ENCODE results near the gene TMEM81. TPM values are rescaled to one million over a fixed set of nuclear protein-coding genes. Genes with fewer than 3 reads are reported as not detected.
A peak's percentile ranks its signal among the peaks of the same experiment; 100 is the strongest.

The TMEM81 gene
- total RNA-seq, 4 donors from 2014 or later, result 0.44 to 3.6 (median 2.3) TPM; not detected in 1

- peaks cover 0 to 12% (median 0%) of the 10 kb centered on the region in 3 donors for H3K36me3 ChIP-seq
- no peak for TF ChIP-seq POLR2A (IDR thresholded peaks at IDR 0.05)
- TF ChIP-seq CTCF (IDR thresholded peaks at IDR 0.05), result no peak
- no peak for TF ChIP-seq EP300 (IDR thresholded peaks at IDR 0.05)
- no peak overlapping the region for H3K4me3 ChIP-seq
- no peak for DNase-seq (ENCODE audit: low spot score in 2 of 2)
- peak overlapping the region in 2 of 4 donors; percentile 21 to 42 for H3K27ac ChIP-seq
- no peaks in the 10 kb centered on the region for H3K9me3 ChIP-seq
- H3K4me1 ChIP-seq, result peaks cover 0 to 11% (median 6%) of the 10 kb centered on the region in 4 donors
- H3K27me3 ChIP-seq, result no peaks in the 10 kb centered on the region
- 96 to 97% methylated on average over 7 to 8 of the region's 8 CpGs for WGBS, 2 donors
These were observed 21.9 kb downstream of the TMEM81 start for GRCh38 chr1:205062319-205062718.

GRCh38 chr1:205061665-205062069 lies 22.6 kb downstream of the TMEM81 start:
- WGBS, 2 donors, result 35 to 42% methylated on average over 12 to 13 of the region's 13 CpGs
- TF ChIP-seq POLR2A (IDR thresholded peaks at IDR 0.05) (no peak), CTCF (IDR thresholded peaks at IDR 0.05) (peak; percentile 80 to 96 (median 87)), EP300 (IDR thresholded peaks at IDR 0.05) (no peak)
- Histone ChIP-seq H3K27me3 (no peaks in the 10 kb centered on the region), H3K4me1 (peaks cover 0 to 11% (median 6%) of the 10 kb centered on the region in 4 donors), H3K9me3 (no peaks in the 10 kb centered on the region), H3K36me3 (peaks cover 0 to 12% (median 0%) of the 10 kb centered on the region in 3 donors), H3K27ac (peak overlapping the region in 2 of 4 donors; percentile 21 to 64), H3K4me3 (no peak overlapping the region)
- DNase-seq (ENCODE audit: low spot score in 2 of 2), result peak; percentile 69 to 87

- H3K27me3 ChIP-seq, result no peaks in the 10 kb centered on the region
- DNase-seq (ENCODE audit: low spot score in 2 of 2), result no peak
- TF ChIP-seq POLR2A (IDR thresholded peaks at IDR 0.05) (no peak), CTCF (IDR thresholded peaks at IDR 0.05) (no peak), EP300 (IDR thresholded peaks at IDR 0.05) (no peak)
- H3K27ac ChIP-seq, result peak overlapping the region in 2 of 4 donors; percentile 21 to 64
- peaks cover 0 to 12% (median 0%) of the 10 kb centered on the region in 3 donors for H3K36me3 ChIP-seq
- 70% methylated on average over 8 to 13 of the region's 14 CpGs for WGBS, 2 donors
- H3K4me3 ChIP-seq, result no peak overlapping the region
- peaks cover 0 to 11% (median 6%) of the 10 kb centered on the region in 4 donors for H3K4me1 ChIP-seq
- no peaks in the 10 kb centered on the region for H3K9me3 ChIP-seq
These were observed 23.0 kb downstream of the TMEM81 start for GRCh38 chr1:205061227-205061626.

GRCh38 chr1:205060746-205061145 lies 23.5 kb downstream of the TMEM81 start:
- WGBS, 2 donors, result 80 to 85% methylated on average over 10 of the region's 10 CpGs
- Histone ChIP-seq H3K9me3 (no peaks in the 10 kb centered on the region), H3K36me3 (peaks cover 0 to 12% (median 0%) of the 10 kb centered on the region in 3 donors), H3K4me3 (no peak overlapping the region), H3K27me3 (no peaks in the 10 kb centered on the region), H3K27ac (peak overlapping the region in 2 of 4 donors; percentile 21 to 64), H3K4me1 (peaks cover 0 to 11% (median 6%) of the 10 kb centered on the region in 4 donors)
- no peak for TF ChIP-seq EP300 (IDR thresholded peaks at IDR 0.05)
- no peak for TF ChIP-seq CTCF (IDR thresholded peaks at IDR 0.05)
- TF ChIP-seq POLR2A (IDR thresholded peaks at IDR 0.05), result no peak
- no peak for DNase-seq (ENCODE audit: low spot score in 2 of 2)

GRCh38 chr1:205059660-205060059 lies 24.6 kb downstream of the TMEM81 start:
- TF ChIP-seq EP300 (IDR thresholded peaks at IDR 0.05) (no peak), CTCF (IDR thresholded peaks at IDR 0.05) (no peak), POLR2A (IDR thresholded peaks at IDR 0.05) (no peak)
- no peaks in the 10 kb centered on the region for H3K9me3 ChIP-seq

More at GRCh38 chr1:205059660-205060059, 24.6 kb downstream of the TMEM81 start:
- H3K4me3 ChIP-seq, result no peak overlapping the region
- no peaks in the 10 kb centered on the region for H3K27me3 ChIP-seq
- no peak for DNase-seq (ENCODE audit: low spot score in 2 of 2)
- H3K4me1 ChIP-seq, result peaks cover 0 to 11% (median 6%) of the 10 kb centered on the region in 4 donors
- H3K27ac ChIP-seq, result no peak overlapping the region
- H3K36me3 ChIP-seq, result peaks cover 0 to 12% (median 0%) of the 10 kb centered on the region in 3 donors
- 84 to 89% methylated on average over 6 of the region's 6 CpGs for WGBS, 2 donors
